Immature natural killer cell (primary cell): ENCODE data around the gene DHFR2. TPM values are rescaled to one million over a fixed set of nuclear protein-coding genes. Genes with fewer than 3 reads are reported as not detected.
"Not testable (repeated sequence)": the region's sequence is repeated elsewhere in the genome, so short reads cannot be mapped to it uniquely, and the experiment has no call there.

Experiments
- DNase-seq, 3 donors: peaks; one replicate each; pipeline ENCODE4 v3.0.0; 2022; ENCODE audit warnings: mixed read lengths in 1 of 3
- H3K27ac Mint-ChIP-seq, 6 donors: one replicate each; pipeline ENCODE4 v1.8.0; 2020; ENCODE audit warnings: mixed read lengths in 6 of 6, mild to moderate bottlenecking in 5 of 6, inconsistent platforms in 4 of 6, moderate library complexity in 3 of 6
- H3K27me3 Mint-ChIP-seq, 3 donors: one replicate each; pipeline ENCODE4 v1.8.0; 2020 to 2021; ENCODE audit warnings: low read depth in 3 of 3, mild to moderate bottlenecking in 3 of 3, mixed read lengths in 3 of 3, moderate library complexity in 3 of 3, inconsistent platforms in 1 of 3
- H3K36me3 Mint-ChIP-seq, 3 donors: one replicate each; pipeline ENCODE4 v1.8.0; 2020; ENCODE audit warnings: mixed read lengths in 3 of 3, inconsistent platforms in 2 of 3, mild to moderate bottlenecking in 2 of 3
- H3K4me1 Mint-ChIP-seq, 2 donors: one replicate each; pipeline ENCODE4 v1.8.0; 2020; ENCODE audit warnings: inconsistent platforms in 2 of 2, mild to moderate bottlenecking in 2 of 2, mixed read lengths in 2 of 2, moderate library complexity in 1 of 2
- H3K4me3 Mint-ChIP-seq, 5 donors: one replicate each; pipeline ENCODE4 v1.8.0; 2020; ENCODE audit warnings: mild to moderate bottlenecking in 5 of 5, mixed read lengths in 5 of 5, inconsistent platforms in 3 of 5, moderate library complexity in 3 of 5
- H3K9me3 Mint-ChIP-seq, 6 donors: one replicate each; pipeline ENCODE4 v1.8.0; 2020; ENCODE audit warnings: mild to moderate bottlenecking in 6 of 6, mixed read lengths in 6 of 6, inconsistent platforms in 4 of 6, moderate library complexity in 3 of 6
- polyA plus RNA-seq, 3 donors: library from polyadenylated mRNA; unstranded; fragments of 300-500 nt; fragmentation: Illumina TruSeq; gene quantifications; one replicate each; pipeline ENCODE4 v1.2.3, GENCODE V29; 2021

The DHFR2 gene
- polyA plus RNA-seq, 3 donors from 2014 or later: 1.8 to 9.3 (median 2.1) TPM

GRCh38 chr3:94081884-94082283 lies 19.2 kb upstream of the DHFR2 start:
- peak overlapping the region in 2 of 5 donors; percentile 1 to 55 for H3K4me3 Mint-ChIP-seq
- peaks cover 59 to 77% of the 10 kb centered on the region in 2 donors for H3K4me1 Mint-ChIP-seq
- peaks cover 9 to 30% (median 18%) of the 10 kb centered on the region in 3 donors for H3K36me3 Mint-ChIP-seq
- no peak for DNase-seq
- peak overlapping the region; percentile 60 to 94 (median 78) for H3K27ac Mint-ChIP-seq
- H3K27me3 Mint-ChIP-seq: peaks cover 0 to 2% (median 2%) of the 10 kb centered on the region in 3 donors
- H3K9me3 Mint-ChIP-seq: peaks cover 0 to 10% (median 0%) of the 10 kb centered on the region in 6 donors

GRCh38 chr3:94080552-94080951 lies 17.8 kb upstream of the DHFR2 start:
- H3K4me1 Mint-ChIP-seq: peaks cover 59 to 72% of the 10 kb centered on the region in 2 donors

GRCh38 chr3:94076055-94076454 lies 13.3 kb upstream of the DHFR2 start:
- H3K27me3 Mint-ChIP-seq: peaks cover 0 to 2% (median 2%) of the 10 kb centered on the region in 3 donors
- no peak overlapping the region for H3K4me3 Mint-ChIP-seq
- peaks cover 11 to 48% (median 31%) of the 10 kb centered on the region in 3 donors for H3K36me3 Mint-ChIP-seq
- peaks cover 0 to 10% (median 0%) of the 10 kb centered on the region in 6 donors for H3K9me3 Mint-ChIP-seq
- peaks cover 58 to 79% of the 10 kb centered on the region in 2 donors for H3K4me1 Mint-ChIP-seq
- DNase-seq: no peak
- no peak overlapping the region for H3K27ac Mint-ChIP-seq

More at GRCh38 chr3:94080552-94080951, 17.8 kb upstream of the DHFR2 start:
- H3K4me3 Mint-ChIP-seq: peak overlapping the region; percentile 52 to 74 (median 64)
- peak overlapping the region; percentile 60 to 94 (median 90) for H3K27ac Mint-ChIP-seq
- peak; percentile 31 to 47 (median 45) for DNase-seq
- peaks cover 0 to 10% (median 0%) of the 10 kb centered on the region in 6 donors for H3K9me3 Mint-ChIP-seq
- H3K36me3 Mint-ChIP-seq: peaks cover 17 to 37% (median 20%) of the 10 kb centered on the region in 3 donors
- H3K27me3 Mint-ChIP-seq: not testable (repeated sequence)

GRCh38 chr3:94071713-94072284 lies 9.1 kb upstream of the DHFR2 start:
- no peak for DNase-seq
- peaks cover 0 to 2% (median 1%) of the 10 kb centered on the region in 3 donors for H3K27me3 Mint-ChIP-seq
- H3K4me3 Mint-ChIP-seq: no peak overlapping the region
- peak overlapping the region in 2 of 6 donors; percentile 11 to 43 for H3K27ac Mint-ChIP-seq
- peaks cover 44 to 71% of the 10 kb centered on the region in 2 donors for H3K4me1 Mint-ChIP-seq
- peaks cover 8 to 36% (median 22%) of the 10 kb centered on the region in 3 donors for H3K36me3 Mint-ChIP-seq
- no peaks in the 10 kb centered on the region for H3K9me3 Mint-ChIP-seq

- H3K9me3 Mint-ChIP-seq: no peaks in the 10 kb centered on the region
- H3K27ac Mint-ChIP-seq: peak overlapping the region in 1 of 6 donors; percentile 9
- H3K27me3 Mint-ChIP-seq: peaks cover 0 to 2% (median 0%) of the 10 kb centered on the region in 3 donors
- no peak for DNase-seq
- H3K36me3 Mint-ChIP-seq: peaks cover 8 to 23% (median 15%) of the 10 kb centered on the region in 3 donors
- H3K4me3 Mint-ChIP-seq: no peak overlapping the region
- H3K4me1 Mint-ChIP-seq: peaks cover 53 to 85% of the 10 kb centered on the region in 2 donors
These were observed 7.7 kb upstream of the DHFR2 start for GRCh38 chr3:94070341-94070911.

- Mint-ChIP-seq H3K4me1 (peaks cover 54 to 85% of the 10 kb centered on the region in 2 donors), H3K4me3 (no peak overlapping the region), H3K36me3 (peaks cover 8 to 22% (median 15%) of the 10 kb centered on the region in 3 donors), H3K27me3 (peaks cover 0 to 2% (median 0%) of the 10 kb centered on the region in 3 donors), H3K27ac (peak overlapping the region in 4 of 6 donors; percentile 0 to 58 (median 45)), H3K9me3 (no peaks in the 10 kb centered on the region)
- peak in 2 of 3 donors; percentile 16 to 36 for DNase-seq
These were observed 6.6 kb upstream of the DHFR2 start for GRCh38 chr3:94069194-94069813.

- Mint-ChIP-seq H3K4me1 (peaks cover 60 to 86% of the 10 kb centered on the region in 2 donors), H3K27ac (peak overlapping the region in 5 of 6 donors; percentile 7 to 74 (median 36)), H3K9me3 (no peaks in the 10 kb centered on the region), H3K36me3 (peaks cover 4 to 10% (median 5%) of the 10 kb centered on the region in 3 donors), H3K27me3 (peaks cover 5 to 16% (median 6%) of the 10 kb centered on the region in 3 donors), H3K4me3 (peak overlapping the region in 3 of 5 donors; percentile 3 to 28 (median 8))
- DNase-seq: no peak
These were observed 4.1 kb upstream of the DHFR2 start for GRCh38 chr3:94066506-94067500.

GRCh38 chr3:94065819-94066480 lies 3.2 kb upstream of the DHFR2 start:
- Mint-ChIP-seq H3K27ac (peak overlapping the region in 4 of 6 donors; percentile 7 to 66 (median 23)), H3K4me3 (peak overlapping the region in 1 of 5 donors; percentile 1)

GRCh38 chr3:94065122-94065521 lies 2.4 kb upstream of the DHFR2 start:
- H3K4me3 Mint-ChIP-seq: peak overlapping the region in 4 of 5 donors; percentile 1 to 23 (median 6)
- H3K4me1 Mint-ChIP-seq: peaks cover 56 to 79% of the 10 kb centered on the region in 2 donors
- peak overlapping the region in 4 of 6 donors; percentile 0 to 40 (median 21) for H3K27ac Mint-ChIP-seq
- peaks cover 4 to 8% (median 5%) of the 10 kb centered on the region in 3 donors for H3K36me3 Mint-ChIP-seq
- peaks cover 5 to 16% (median 6%) of the 10 kb centered on the region in 3 donors for H3K27me3 Mint-ChIP-seq
- no peak for DNase-seq
- no peaks in the 10 kb centered on the region for H3K9me3 Mint-ChIP-seq

More at GRCh38 chr3:94065819-94066480, 3.2 kb upstream of the DHFR2 start:
- Mint-ChIP-seq H3K36me3 (peaks cover 4 to 8% (median 5%) of the 10 kb centered on the region in 3 donors), H3K4me1 (peaks cover 55 to 81% of the 10 kb centered on the region in 2 donors), H3K9me3 (no peaks in the 10 kb centered on the region), H3K27me3 (peaks cover 5 to 16% (median 6%) of the 10 kb centered on the region in 3 donors)
- DNase-seq: no peak

- peaks cover 5 to 16% (median 6%) of the 10 kb centered on the region in 3 donors for H3K27me3 Mint-ChIP-seq
- peak overlapping the region; percentile 94 to 100 (median 100) for H3K4me3 Mint-ChIP-seq
- peaks cover 56 to 77% of the 10 kb centered on the region in 2 donors for H3K4me1 Mint-ChIP-seq
- peaks cover 4 to 8% (median 5%) of the 10 kb centered on the region in 3 donors for H3K36me3 Mint-ChIP-seq
- no peak for DNase-seq
- H3K9me3 Mint-ChIP-seq: no peaks in the 10 kb centered on the region
- H3K27ac Mint-ChIP-seq: peak overlapping the region; percentile 99 to 100 (median 100)
These were observed 1.6 kb upstream of the DHFR2 start for GRCh38 chr3:94064243-94064860.

- Mint-ChIP-seq H3K27me3 (peaks cover 5 to 18% (median 6%) of the 10 kb centered on the region in 3 donors), H3K27ac (peak overlapping the region; percentile 99 to 100 (median 100)), H3K4me1 (peaks cover 51 to 69% of the 10 kb centered on the region in 2 donors), H3K4me3 (peak overlapping the region; percentile 94 to 100 (median 100)), H3K36me3 (peaks cover 4 to 8% (median 5%) of the 10 kb centered on the region in 3 donors), H3K9me3 (no peaks in the 10 kb centered on the region)
- DNase-seq: peak in 2 of 3 donors; percentile 5 to 7
These were observed 892 bp upstream of the DHFR2 start for GRCh38 chr3:94063496-94064119.
